PC-9 (cell line): ENCODE measurements around the gene PPFIA4. TPM values are rescaled to one million over a fixed set of nuclear protein-coding genes. Genes with fewer than 3 reads are reported as not detected.

ENCODE experiments used
- BruUV-seq: library from RNA; stranded (reverse); fragments of 400-500 nt; replicated peaks from 2 replicates; lab custom pipeline; 2021; lab: Mats Ljungman, UMichigan
- CTCF ChIA-PET: fragments of 300-600 bp; sonication (Branson Sonifier 250); formaldehyde crosslinking; loops from one replicate; lab custom pipeline; 2022; ENCODE audit warnings: antibody characterized with exemption; lab: Charles Lee
- POLR2A ChIA-PET: fragments of 300-600 bp; sonication (Branson Sonifier 250); formaldehyde crosslinking; loops from one replicate; lab custom pipeline; 2022; ENCODE audit warnings: antibody characterized with exemption; ENCODE audit not compliant: unreplicated experiment; lab: Charles Lee
- DNase-seq, 2 experiments: peaks; one replicate each; pipeline versions ENCODE4 v3.0.0 to v3.0.0-alpha.2; 2015 to 2022; ENCODE audit warnings: mixed read lengths in 1 of 2
- H2AFZ ChIP-seq: fragments of 200-600 bp; sonication (generic); 2 replicates; pipeline ENCODE4 v1.8.1; 2017; ENCODE audit warnings: antibody characterized with exemption
- H3F3A ChIP-seq: fragments of 200-600 bp; sonication (generic); 2 replicates; pipeline ENCODE4 v1.8.1; 2017; ENCODE audit warnings: antibody characterized with exemption, mild to moderate bottlenecking, low read depth; ENCODE audit not compliant: insufficient read depth
- H3K27ac ChIP-seq: fragments of 200-600 bp; sonication (generic); 2 replicates; pipeline ENCODE4 v1.6.1; 2016; ENCODE audit warnings: mixed run types
- H3K27me3 ChIP-seq: fragments of 200-600 bp; sonication (generic); 2 replicates; pipeline ENCODE4 v1.6.1; 2016; ENCODE audit warnings: low read depth, mixed run types; ENCODE audit not compliant: insufficient read depth
- H3K36me3 ChIP-seq: fragments of 200-600 bp; sonication (generic); 2 replicates; pipeline ENCODE4 v1.6.1; 2016; ENCODE audit warnings: low read depth, mixed run types
- H3K4me1 ChIP-seq: fragments of 200-600 bp; sonication (generic); replicated peaks from 2 replicates; pipeline ENCODE4 v1.6.1; 2016; ENCODE audit warnings: mixed run types; ENCODE audit not compliant: insufficient read depth
- H3K4me2 ChIP-seq: fragments of 200-600 bp; sonication (generic); 2 replicates; pipeline ENCODE4 v1.6.1; 2017; ENCODE audit warnings: mixed run types
- H3K4me3 ChIP-seq: fragments of 200-600 bp; sonication (generic); 2 replicates; pipeline ENCODE4 v1.6.1; 2016; ENCODE audit warnings: mixed run types
- H3K79me2 ChIP-seq: fragments of 200-600 bp; sonication (generic); 2 replicates; pipeline ENCODE4 v1.6.1; 2017; ENCODE audit warnings: low read depth, mixed run types
- H3K9me2 ChIP-seq: fragments of 200-600 bp; sonication (generic); 2 replicates; pipeline ENCODE4 v1.8.1; 2017; ENCODE audit warnings: mild to moderate bottlenecking; ENCODE audit not compliant: insufficient read depth
- H3K9me3 ChIP-seq: fragments of 200-600 bp; sonication (generic); 2 replicates; pipeline ENCODE4 v1.8.1; 2016; ENCODE audit warnings: low read depth; ENCODE audit not compliant: insufficient read depth
- H4K20me1 ChIP-seq: fragments of 200-600 bp; sonication (generic); 2 replicates; pipeline ENCODE4 v1.8.1; 2017; ENCODE audit not compliant: insufficient read depth
- CTCF ChIP-seq: fragments of 200-600 bp; sonication (generic); conservative IDR thresholded peaks from 2 replicates; pipeline ENCODE4 v1.6.1; 2017; ENCODE audit warnings: mixed run types, antibody characterized with exemption, mild to moderate bottlenecking, moderate library complexity
- EZH2 ChIP-seq: fragments of 200-600 bp; sonication (generic); IDR thresholded peaks from 2 replicates; pipeline ENCODE4 v1.8.0; 2017; ENCODE audit warnings: antibody characterized with exemption, low read depth
- intact Hi-C: fragments of 100-400 bp; cut with micrococcal nuclease; formaldehyde crosslinking; loops from one replicate; pipeline ENCODE4 v1.10.0; 2022; ENCODE audit not compliant: unreplicated experiment
- total RNA-seq: library from RNA; stranded (reverse); gene quantifications from 2 replicates; pipeline ENCODE4 v1.2.3, GENCODE V29; 2021

The PPFIA4 gene
- total RNA-seq, 1 experiment from 2014 or later, result 1.2 TPM

- Histone ChIP-seq H2AFZ (no peak overlapping the region), H3K4me1 (no peaks in the 10 kb centered on the region), H3K79me2 (no peaks in the 10 kb centered on the region), H3K9me3 (no peaks in the 10 kb centered on the region), H3K9me2 (no peaks in the 10 kb centered on the region), H3F3A (no peaks in the 10 kb centered on the region), H3K36me3 (no peaks in the 10 kb centered on the region), H3K4me3 (no peak overlapping the region), H3K27me3 (peaks cover 4% of the 10 kb centered on the region; the same call in 1 of the 2 replicates), H3K27ac (no peak overlapping the region), H3K4me2 (no peak overlapping the region), H4K20me1 (no peaks in the 10 kb centered on the region; the same call in 1 of the 2 replicates)
- ChIA-PET CTCF (no interaction called here), POLR2A (no interaction called here)
- no peak for TF ChIP-seq CTCF
- no peak for TF ChIP-seq EZH2
- no TSS peak for BruUV-seq
- DNase-seq, result no peak
- intact Hi-C loops, result no loop called here
Observed at GRCh38 chr1:203069030-203069747, 42.9 kb downstream of the PPFIA4 start.

GRCh38 chr1:203072002-203072602 lies 45.8 kb downstream of the PPFIA4 start:
- Histone ChIP-seq H4K20me1 (no peaks in the 10 kb centered on the region), H3F3A (no peaks in the 10 kb centered on the region), H3K79me2 (no peaks in the 10 kb centered on the region), H3K27ac (no peak overlapping the region), H2AFZ (no peak overlapping the region), H3K36me3 (no peaks in the 10 kb centered on the region), H3K4me2 (no peak overlapping the region), H3K27me3 (peaks cover 7% of the 10 kb centered on the region; the same call in 1 of the 2 replicates), H3K4me3 (no peak overlapping the region), H3K4me1 (no peaks in the 10 kb centered on the region), H3K9me2 (no peaks in the 10 kb centered on the region), H3K9me3 (no peaks in the 10 kb centered on the region)
- ChIA-PET POLR2A (interaction anchor here (0.6 kb wide), 1 partner anchor 401 kb away, joined by 3 read pairs; no protein-coding TSS in a partner anchor), CTCF (no interaction called here)
- TF ChIP-seq EZH2, result no peak
- TF ChIP-seq CTCF, result no peak
- no TSS peak for BruUV-seq
- DNase-seq, result no peak
- intact Hi-C loops, result no loop called here

GRCh38 chr1:203072911-203073310 lies 46.6 kb downstream of the PPFIA4 start:
- Histone ChIP-seq H3K9me3 (no peaks in the 10 kb centered on the region), H3K27ac (no peak overlapping the region), H3K79me2 (no peaks in the 10 kb centered on the region), H3K27me3 (peaks cover 11% of the 10 kb centered on the region; the same call in 1 of the 2 replicates), H3F3A (no peaks in the 10 kb centered on the region), H3K4me3 (no peak overlapping the region), H3K36me3 (no peaks in the 10 kb centered on the region), H3K4me2 (no peak overlapping the region), H4K20me1 (no peaks in the 10 kb centered on the region), H3K9me2 (no peaks in the 10 kb centered on the region), H3K4me1 (no peaks in the 10 kb centered on the region), H2AFZ (no peak overlapping the region)
- no TSS peak for BruUV-seq
- intact Hi-C loops, result no loop called here
- POLR2A ChIA-PET, result no interaction called here
- DNase-seq, result no peak
- TF ChIP-seq EZH2 (no peak), CTCF (no peak)
- CTCF ChIA-PET, result interaction anchor here (0.6 kb wide), 1 partner anchor 420 kb away, joined by 3 read pairs; no protein-coding TSS in a partner anchor
